Erythroblast (primary cell): Measurements from ENCODE around the gene KCNIP4.

Source experiments
- GATA1 ChIP-seq: IDR thresholded peaks from 2 replicates; pipeline ENCODE4 v1.6.1; 2011; ENCODE audit warnings: low read depth, mild to moderate bottlenecking, control low read depth, low read length, moderate library complexity
- POLR2A ChIP-seq: IDR thresholded peaks from 2 replicates; pipeline ENCODE4 v1.6.1; 2011; ENCODE audit warnings: mild to moderate bottlenecking, low read length

- TF ChIP-seq POLR2A (no peak), GATA1 (no peak)
Observed at GRCh38 chr4:21554500-21554899, 394.1 kb downstream of the KCNIP4 start.
